GM18511 (cell line): ENCODE results near the gene ZBTB48.

Experiments
- ATAC-seq: cut with Tn5 transposase; IDR thresholded peaks from one replicate; pipeline ENCODE4 v1.9.1; 2021; ENCODE audit warnings: mild to moderate bottlenecking, moderate library complexity; ENCODE audit not compliant: unreplicated experiment

ZBTB48 gene

GRCh38 chr1:6603915-6604558 lies 24.2 kb downstream of the ZBTB48 start:
- ATAC-seq, result no peak

GRCh38 chr1:6612641-6613360 lies 33.0 kb downstream of the ZBTB48 start:
- peak; percentile 43 for ATAC-seq

DNA sequence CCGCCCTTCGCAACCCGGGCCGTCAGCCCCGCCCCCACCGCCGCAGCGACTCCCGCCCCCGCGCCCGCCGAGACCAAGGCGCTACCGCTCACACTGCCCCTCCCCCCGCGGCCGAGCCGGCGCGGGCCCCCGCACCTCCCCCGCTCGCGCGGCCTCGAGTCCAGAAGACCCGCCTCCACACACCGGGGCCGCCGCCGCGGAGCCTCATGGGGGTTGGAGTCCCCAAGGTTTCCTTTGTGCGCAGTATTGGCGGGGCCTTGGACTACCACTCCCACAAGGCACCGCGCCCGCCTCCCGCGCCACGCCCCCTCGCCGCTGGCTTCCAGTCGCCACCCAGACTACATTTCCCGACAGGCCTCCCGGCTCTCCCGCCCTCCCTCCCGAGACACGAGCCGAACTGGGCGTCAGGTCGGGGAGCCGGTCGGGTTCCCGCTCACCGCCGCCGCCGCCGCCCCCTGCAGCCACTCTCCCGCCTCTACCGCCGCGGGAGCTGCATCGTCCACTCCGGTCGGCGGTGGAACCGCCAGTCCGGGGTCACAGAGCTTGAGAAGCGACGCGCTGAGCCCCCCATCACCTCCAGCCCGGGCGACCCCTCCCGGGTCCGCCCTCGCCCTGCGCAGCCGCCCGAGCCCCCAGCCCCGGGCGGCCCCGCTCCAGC lies 33.7 kb downstream of the ZBTB48 start, which contains the start of gene PHF13:
Gene PHF13, plus strand, starts transcription at position 371 of the 658 bp plus-strand sequence. CDS start 336 bp downstream, outside the sequence.
- peak; percentile 90 for ATAC-seq

DNA sequence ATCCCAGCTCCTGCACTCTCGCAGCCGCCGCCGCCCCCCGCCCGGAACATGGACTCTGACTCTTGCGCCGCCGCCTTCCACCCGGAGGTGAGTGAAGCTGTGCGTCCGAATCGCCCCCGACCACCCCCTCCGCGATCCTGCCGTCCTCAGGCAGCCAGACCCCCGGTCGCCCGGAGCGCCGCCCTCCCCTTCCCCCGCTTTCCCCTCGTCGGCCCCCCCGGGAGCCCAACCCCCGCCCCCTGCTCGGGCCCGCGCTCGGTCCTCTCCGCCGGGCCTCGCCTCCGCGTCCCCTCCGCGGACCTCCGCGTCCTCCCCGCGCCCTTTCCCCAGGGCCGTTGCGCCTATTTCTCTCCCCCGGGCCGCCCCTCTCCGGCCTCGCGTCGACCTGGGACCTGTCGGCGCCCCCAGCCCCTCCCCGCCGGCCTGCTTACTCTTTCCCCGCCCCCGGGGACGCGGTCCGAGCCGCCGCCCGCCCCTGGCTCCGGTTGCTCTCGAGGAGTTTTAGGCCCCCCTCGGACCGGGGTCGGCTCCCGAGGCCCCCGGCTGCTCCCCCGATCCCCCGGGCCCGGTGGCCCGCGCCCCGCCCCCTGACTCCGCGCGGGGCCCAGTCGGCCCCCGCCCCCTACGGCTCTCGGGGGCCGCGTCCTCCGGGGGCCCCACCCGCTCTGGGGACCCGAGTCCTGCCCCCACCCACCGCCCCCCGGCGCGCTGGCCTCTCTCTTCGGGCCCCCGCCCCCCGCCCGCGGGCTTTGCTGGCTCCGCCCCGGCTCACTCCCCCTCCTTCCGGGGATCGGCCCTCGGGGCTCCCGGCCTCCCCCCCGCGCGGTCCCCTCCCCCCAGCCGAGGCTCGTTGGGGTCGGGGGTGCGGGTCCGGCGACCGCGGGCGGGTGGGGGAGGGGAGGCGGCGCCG lies 34.5 kb downstream of the ZBTB48 start:
- no peak for ATAC-seq

GRCh38 chr1:6614929-6615785 lies 35.4 kb downstream of the ZBTB48 start:
- ATAC-seq, result no peak

DNA sequence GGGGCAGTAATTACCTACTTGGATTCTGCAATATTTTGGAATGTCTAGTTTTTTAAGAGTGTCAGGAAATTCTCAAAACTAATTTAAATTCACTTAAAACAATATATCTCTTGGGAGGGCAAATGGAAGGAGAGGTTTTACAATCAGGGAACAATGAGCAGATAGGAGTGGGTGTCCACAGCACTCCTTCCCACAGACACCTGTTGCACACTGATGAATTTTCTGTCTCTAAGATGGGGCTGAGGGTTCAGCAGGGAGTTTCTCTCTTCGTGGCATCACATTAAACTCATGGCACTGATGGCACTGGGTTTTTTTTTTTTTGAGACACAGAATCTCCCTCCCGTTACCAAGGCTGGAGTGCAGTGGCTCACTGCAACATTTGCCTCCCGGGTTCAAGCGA lies 39.3 kb downstream of the ZBTB48 start:
- no peak for ATAC-seq

DNA sequence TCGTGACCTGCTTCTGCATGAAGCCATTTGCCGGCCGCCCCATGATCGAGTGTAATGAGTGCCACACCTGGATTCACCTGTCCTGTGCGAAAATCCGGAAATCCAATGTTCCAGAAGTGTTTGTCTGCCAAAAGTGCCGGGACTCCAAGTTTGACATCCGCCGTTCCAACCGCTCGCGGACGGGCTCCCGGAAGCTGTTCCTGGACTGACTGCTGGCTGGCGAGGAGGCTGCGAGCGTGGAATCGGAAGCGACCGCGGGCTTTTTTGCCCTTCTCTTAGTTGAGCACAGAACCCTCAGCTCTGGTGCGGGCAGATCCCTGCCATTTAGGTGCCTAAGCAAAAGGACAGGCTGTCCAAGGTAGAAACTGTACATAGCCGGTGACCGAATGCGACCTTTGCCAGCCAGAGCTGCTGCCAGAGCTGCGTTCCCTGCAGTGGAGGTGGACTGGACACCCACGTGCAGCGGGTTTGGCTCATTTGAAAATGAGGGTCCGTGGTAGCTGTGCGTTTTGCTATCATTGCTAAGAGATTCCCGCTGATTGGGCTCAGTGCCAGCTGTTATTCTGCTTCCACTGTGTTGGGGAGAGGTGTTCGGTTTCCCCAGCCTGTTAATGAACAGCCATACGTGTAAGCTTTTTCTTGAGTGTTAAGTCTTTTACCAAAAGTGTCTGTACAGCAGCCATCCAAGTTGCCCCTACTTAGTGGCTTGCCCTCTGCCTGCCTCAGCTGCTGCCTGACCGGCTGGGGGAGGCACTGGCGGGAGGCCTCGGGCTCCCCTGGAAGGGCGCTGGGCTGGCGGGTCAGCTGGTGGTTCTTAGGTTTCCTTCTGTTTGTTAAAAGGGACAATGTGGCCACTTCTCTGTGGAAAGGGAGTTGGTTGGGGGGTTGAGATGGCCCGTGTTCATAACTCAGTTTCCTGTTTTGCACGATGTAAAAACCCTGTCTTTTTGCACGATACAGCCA lies 41.9 kb downstream of the ZBTB48 start:
- no peak for ATAC-seq

GRCh38 chr1:6622396-6623152 lies 42.8 kb downstream of the ZBTB48 start:
- no peak for ATAC-seq

DNA sequence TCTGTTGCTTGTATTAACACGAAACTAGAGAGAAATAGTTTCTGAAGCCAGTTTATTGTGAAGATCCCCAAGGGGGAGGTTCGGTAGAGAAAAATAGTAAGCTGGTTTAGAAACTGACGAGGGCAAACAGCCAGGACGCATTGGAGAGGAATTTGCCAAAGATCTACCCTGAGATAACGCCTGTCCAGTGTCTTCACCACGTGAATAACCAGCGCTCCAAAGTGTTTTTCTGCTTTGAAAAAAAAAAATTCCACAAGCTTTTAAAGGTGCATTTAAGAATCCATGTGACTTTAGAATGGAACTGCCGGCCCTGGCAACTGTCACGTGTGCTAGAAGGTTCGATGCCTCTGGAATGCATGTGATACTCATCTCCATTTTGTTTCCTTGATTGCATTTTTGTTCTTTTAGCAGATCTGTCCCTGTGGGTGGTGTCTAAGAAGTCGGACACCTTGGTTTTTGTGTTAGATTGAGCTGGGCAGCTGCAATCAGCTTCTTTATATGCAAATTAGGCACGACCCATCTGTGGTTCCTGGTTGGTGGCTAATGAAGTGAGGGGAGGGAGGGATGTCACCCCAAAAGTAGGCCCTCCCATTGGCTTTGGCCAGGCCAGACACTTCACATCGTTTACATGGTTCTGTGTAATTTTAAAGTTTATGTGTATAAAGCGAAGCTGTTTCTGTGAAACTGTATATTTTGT lies 43.6 kb downstream of the ZBTB48 start:
- no peak for ATAC-seq

- peak; percentile 84 for ATAC-seq
Observed at GRCh38 chr1:6624710-6625583, 45.2 kb downstream of the ZBTB48 start, which contains the start of gene THAP3. Gene THAP3 (plus strand): TSS chr1:6624868. CDS start chr1:6625219, 351 bp downstream.

DNA sequence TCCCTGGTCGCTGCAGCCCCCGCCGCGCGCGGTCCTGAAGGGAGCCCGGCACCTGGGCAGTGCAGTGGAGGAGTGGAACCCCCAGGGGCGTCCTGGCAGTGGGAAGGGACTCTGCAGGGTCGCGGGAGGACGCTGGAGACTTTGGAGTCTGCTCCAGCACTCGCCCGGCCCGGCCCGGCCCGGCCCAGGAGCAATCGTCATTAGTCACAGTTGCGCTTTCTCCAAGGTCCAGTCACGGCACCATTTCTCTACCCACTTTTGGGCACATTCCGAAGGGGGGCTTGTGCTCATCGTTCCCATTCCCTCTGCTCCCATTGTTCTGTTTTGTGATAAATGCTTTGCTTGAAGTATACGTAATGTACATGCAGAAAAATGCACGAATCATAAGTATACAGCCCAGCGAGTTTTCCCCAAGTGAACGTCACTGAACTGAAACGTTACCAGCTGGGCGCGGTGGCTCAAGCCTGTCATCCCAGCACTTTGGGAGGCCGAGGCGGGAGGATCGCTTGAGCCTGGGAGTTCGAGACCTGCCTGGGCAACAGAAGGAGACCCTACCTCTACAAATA lies 45.9 kb downstream of the ZBTB48 start:
- ATAC-seq, result no peak

DNA sequence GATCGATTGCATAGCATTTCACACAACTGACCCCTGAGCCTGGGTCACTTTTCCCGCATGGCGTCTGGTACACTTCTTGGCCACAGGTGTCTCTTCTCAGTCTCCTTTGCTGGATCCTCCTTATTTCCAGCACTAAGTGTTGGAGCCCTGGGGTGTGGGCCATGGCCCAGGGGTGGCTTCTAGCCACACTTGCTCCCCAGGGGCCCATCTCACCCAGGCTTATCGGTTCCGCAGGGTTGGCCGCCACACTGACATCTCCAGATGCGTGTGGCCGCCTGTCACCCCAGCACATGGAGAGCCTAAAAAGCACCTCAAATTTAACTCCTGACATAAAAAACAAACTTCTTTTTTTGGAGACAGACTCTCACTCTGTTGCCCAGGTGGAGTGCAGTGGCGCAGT lies 47.2 kb downstream of the ZBTB48 start:
- no peak for ATAC-seq

DNA sequence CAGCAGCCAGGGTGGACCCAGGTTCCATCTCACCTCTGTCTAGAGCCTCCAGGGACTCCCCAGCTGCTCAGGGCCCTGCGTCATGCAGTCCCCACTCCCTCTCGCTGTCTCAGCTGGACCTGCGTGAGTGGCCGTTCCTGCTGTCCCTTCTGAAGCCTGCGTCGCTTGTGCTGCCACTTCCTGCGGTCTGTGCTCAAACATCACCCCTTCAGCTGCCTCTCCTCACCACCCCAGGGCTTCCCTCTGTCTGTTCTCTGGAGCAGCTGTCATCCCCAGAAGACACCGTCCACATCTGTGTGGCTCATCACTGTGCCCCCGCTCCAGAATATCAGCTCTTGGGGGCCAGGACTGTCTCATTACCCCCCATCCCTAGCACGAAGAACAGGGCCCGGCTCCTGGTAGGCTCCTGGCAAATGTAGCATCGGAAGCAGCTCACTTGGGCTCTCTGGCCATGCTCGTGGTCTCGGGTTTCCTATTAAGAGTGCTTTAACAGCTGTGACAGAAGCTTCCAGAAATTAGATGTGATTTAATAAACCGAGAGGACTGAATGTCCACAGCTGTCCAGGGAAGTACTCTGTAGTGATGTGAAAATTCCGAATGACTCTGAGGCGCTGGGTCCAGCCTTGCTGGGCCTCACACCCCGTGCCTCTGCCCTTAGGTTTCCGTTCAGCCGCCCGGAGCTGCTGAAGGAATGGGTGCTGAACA lies 48.2 kb downstream of the ZBTB48 start:
- ATAC-seq, result no peak

- ATAC-seq, result no peak
Observed at GRCh38 chr1:6628971-6629479, 49.2 kb downstream of the ZBTB48 start.

DNA sequence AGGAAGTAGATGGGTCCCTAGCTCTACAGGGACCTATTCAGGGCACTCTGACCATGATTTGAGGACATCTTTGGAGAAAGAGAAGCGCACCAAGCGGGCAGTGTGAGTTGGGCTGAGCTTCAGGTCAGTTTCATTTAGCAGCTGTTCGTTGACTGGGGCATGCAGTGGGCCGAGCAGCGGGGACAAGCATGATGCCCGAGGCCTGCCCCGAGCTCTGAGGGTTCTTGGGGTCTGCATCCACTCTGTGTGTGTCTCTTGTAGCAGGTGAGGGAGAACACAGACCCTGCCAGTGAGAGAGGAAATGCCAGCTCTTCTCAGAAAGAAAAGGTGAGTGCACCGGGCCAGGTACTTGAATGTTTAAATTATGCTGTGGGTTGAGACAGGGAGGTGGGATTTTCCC lies 50.2 kb downstream of the ZBTB48 start:
- no peak for ATAC-seq
